Astrocyte of the spinal cord (primary cell): ENCODE results near the gene FBXO17.
A peak's percentile ranks its signal among the peaks of the same experiment; 100 is the strongest.

Experiments used
- DNase-seq: peaks from one replicate; pipeline ENCODE4 v3.0.0; 2011; ENCODE audit warnings: low read depth, low spot score
- H3K4me3 ChIP-seq: 2 replicates; pipeline ENCODE4 v1.5.1; 2011; ENCODE audit warnings: low read depth, mild to moderate bottlenecking, low read length, moderate library complexity
- in situ Hi-C: cut with HindIII; loops from 2 replicates; pipeline ENCODE4 v1.10.0; 2017; ENCODE audit warnings: low sequenced_read_pairs
- TF ChIP-seq, protein P1 (sequence below): IDR thresholded peaks from 2 replicates; pipeline ENCODE4 v1.5.1; 2012; ENCODE audit warnings: low read depth, mild to moderate bottlenecking, low read length, inconsistent platforms

FBXO17 gene

DNA sequence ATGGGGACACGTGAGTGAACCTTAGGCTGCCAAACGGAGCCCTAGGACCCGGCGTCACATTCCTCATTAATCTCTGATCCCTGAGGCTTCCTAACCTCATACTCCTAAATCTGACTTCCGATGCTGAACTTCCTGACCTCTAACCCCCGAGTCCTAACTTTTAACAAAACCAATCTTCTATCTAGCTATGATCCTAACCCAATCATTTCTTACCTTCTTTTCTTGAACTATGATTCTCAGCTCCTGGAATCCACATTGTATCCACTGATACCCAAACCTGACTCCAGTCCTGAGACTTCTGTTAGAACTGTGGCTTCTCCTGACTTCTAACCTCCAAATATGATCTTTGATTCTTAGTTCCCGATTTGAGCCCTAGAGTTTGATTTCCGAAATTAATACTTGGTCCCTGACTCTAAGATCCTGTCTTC is 75.3 kb downstream of the FBXO17 start:
- DNase-seq = no peak
- H3K4me3 ChIP-seq = peak overlapping the region; percentile 77
- in situ Hi-C loops = no loop called here
- TF ChIP-seq, protein P1, sequence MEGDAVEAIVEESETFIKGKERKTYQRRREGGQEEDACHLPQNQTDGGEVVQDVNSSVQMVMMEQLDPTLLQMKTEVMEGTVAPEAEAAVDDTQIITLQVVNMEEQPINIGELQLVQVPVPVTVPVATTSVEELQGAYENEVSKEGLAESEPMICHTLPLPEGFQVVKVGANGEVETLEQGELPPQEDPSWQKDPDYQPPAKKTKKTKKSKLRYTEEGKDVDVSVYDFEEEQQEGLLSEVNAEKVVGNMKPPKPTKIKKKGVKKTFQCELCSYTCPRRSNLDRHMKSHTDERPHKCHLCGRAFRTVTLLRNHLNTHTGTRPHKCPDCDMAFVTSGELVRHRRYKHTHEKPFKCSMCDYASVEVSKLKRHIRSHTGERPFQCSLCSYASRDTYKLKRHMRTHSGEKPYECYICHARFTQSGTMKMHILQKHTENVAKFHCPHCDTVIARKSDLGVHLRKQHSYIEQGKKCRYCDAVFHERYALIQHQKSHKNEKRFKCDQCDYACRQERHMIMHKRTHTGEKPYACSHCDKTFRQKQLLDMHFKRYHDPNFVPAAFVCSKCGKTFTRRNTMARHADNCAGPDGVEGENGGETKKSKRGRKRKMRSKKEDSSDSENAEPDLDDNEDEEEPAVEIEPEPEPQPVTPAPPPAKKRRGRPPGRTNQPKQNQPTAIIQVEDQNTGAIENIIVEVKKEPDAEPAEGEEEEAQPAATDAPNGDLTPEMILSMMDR = no peak

GRCh38 chr19:38899447-38900201 is 75.9 kb downstream of the FBXO17 start, which contains the start of the genes NFKBIB and SIRT2:
NFKBIB (plus strand) TSS chr19:38899969; CDS start chr19:38900033, 64 bp downstream.
SIRT2 (minus strand) TSS chr19:38899618; CDS start chr19:38899521, 97 bp downstream.
- in situ Hi-C loops = no loop called here
- H3K4me3 ChIP-seq = peak within 1 kb of the TSS; percentile 77
- peak; percentile 100 for DNase-seq
- TF ChIP-seq, protein P1 = no peak

- in situ Hi-C loops = no loop called here
- peak overlapping the region; percentile 77 for H3K4me3 ChIP-seq
- peak; percentile 10 for DNase-seq
- TF ChIP-seq, protein P1 = no peak
These were observed 76.6 kb downstream of the FBXO17 start for GRCh38 chr19:38898788-38899446.

DNA sequence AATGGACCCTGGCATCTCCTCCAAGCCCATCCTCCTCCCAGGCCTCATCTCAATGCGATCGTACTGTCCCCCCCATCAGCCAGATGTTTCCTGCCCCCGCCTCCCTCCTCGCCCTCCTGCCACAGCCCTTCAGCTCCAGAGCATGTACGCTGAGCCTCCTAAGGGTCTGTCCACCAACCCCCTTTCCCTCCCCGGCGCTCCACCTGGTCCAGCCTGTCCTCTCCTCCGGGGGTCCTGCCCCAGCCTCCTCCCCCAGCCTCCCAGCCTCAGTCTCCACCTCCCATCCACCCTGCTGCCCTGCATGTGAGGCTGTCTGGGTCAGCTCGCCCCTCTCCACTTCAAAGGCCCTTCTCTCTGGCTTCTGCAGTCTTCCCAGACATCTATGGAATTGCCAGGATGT is 80.6 kb downstream of the FBXO17 start:
- no peak overlapping the region for H3K4me3 ChIP-seq
- DNase-seq = no peak
- in situ Hi-C loops = no loop called here
- TF ChIP-seq, protein P1 = no peak

DNA sequence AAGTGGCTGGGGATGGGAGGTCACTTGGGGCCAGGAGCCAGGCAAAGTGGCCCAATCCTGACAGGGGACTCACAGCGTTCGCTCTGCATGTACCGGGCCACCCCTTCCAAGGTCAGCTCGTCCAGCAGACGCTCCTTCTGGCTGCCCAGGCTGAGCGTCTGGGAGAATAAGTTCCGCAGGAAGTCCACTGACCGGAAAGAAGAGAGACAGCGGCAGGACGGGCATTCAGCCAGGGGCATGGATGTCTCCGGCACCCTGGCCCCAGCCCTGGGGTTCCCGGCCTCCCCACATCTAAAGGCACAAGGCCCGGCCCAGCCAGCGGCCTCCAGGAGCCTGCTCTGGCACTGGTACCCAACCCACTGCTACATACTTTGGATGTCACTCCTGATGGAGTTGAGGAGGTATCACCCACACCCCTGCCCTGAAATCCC is 82.2 kb downstream of the FBXO17 start:
- no peak overlapping the region for H3K4me3 ChIP-seq
- TF ChIP-seq, protein P1 = no peak
- DNase-seq = no peak
- in situ Hi-C loops = no loop called here

DNA sequence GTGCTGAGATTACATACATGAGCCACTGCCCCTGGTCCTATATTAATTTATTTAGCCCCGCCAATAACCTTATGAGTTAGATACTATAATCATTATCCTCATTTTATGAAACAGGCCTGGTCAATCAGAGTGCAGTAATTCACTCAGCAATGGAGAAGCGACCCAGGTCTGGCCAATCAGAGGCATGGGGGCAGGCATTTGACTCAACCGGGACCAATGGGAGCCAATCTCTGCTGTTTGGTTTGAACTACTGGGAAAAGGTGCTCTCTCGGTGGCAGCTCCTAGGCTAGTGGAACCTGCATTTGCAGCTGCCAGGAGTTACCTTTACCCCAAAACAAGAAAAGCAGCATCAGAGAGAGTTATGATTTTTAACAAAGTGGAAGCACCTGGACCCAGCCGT is 82.7 kb downstream of the FBXO17 start:
- in situ Hi-C loops = no loop called here
- DNase-seq = no peak
- TF ChIP-seq, protein P1 = no peak
- no peak overlapping the region for H3K4me3 ChIP-seq
